ENCODE data around the gene LRMDA. TPM values are rescaled to one million over a fixed set of nuclear protein-coding genes. Genes with fewer than 3 reads are reported as not detected.

The LRMDA gene
- total RNA-seq, 1 experiment from 2014 or later = not detected

GRCh38 chr10:75546004-75546403, 114.6 kb downstream of the LRMDA start:
- BruUV-seq (replicated peaks) = no TSS peak
- Histone ChIP-seq H3K4me3 (ENCODE audit: low read depth, low read length, poor library complexity, severe bottlenecking) (no peak overlapping the region), H3K9me3 (ENCODE audit: low read depth, low read length, poor library complexity, severe bottlenecking) (no peaks in the 10 kb centered on the region), H3K4me1 (ENCODE audit: insufficient read depth, low read length, poor library complexity, severe bottlenecking) (no peaks in the 10 kb centered on the region), H3K27ac (ENCODE audit: low read depth, low read length, poor library complexity, severe bottlenecking) (no peak overlapping the region), H3K36me3 (ENCODE audit: insufficient read depth, low read length, poor library complexity, severe bottlenecking) (no peaks in the 10 kb centered on the region), H3K27me3 (replicated peaks; ENCODE audit: insufficient read depth, low read depth, low read length, poor library complexity) (peaks cover 41% of the 10 kb centered on the region)
- intact Hi-C loops (cut with micrococcal nuclease; ENCODE audit: unreplicated experiment) = no loop called here
- ChIA-PET POLR2A (ENCODE audit: low non-redundant PET) (no interaction called here), CTCF (no interaction called here)
- no peak for TF ChIP-seq EZH2 (IDR thresholded peaks at IDR 0.05; ENCODE audit: borderline replicate concordance, low read depth, low read length, poor library complexity, severe bottlenecking)
- TF ChIP-seq, protein P1, sequence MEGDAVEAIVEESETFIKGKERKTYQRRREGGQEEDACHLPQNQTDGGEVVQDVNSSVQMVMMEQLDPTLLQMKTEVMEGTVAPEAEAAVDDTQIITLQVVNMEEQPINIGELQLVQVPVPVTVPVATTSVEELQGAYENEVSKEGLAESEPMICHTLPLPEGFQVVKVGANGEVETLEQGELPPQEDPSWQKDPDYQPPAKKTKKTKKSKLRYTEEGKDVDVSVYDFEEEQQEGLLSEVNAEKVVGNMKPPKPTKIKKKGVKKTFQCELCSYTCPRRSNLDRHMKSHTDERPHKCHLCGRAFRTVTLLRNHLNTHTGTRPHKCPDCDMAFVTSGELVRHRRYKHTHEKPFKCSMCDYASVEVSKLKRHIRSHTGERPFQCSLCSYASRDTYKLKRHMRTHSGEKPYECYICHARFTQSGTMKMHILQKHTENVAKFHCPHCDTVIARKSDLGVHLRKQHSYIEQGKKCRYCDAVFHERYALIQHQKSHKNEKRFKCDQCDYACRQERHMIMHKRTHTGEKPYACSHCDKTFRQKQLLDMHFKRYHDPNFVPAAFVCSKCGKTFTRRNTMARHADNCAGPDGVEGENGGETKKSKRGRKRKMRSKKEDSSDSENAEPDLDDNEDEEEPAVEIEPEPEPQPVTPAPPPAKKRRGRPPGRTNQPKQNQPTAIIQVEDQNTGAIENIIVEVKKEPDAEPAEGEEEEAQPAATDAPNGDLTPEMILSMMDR (conservative IDR thresholded peaks at IDR 0.05; ENCODE audit: low read depth, low read length) = no peak
- DNase-seq (ENCODE audit: low spot score) = no peak

DNA sequence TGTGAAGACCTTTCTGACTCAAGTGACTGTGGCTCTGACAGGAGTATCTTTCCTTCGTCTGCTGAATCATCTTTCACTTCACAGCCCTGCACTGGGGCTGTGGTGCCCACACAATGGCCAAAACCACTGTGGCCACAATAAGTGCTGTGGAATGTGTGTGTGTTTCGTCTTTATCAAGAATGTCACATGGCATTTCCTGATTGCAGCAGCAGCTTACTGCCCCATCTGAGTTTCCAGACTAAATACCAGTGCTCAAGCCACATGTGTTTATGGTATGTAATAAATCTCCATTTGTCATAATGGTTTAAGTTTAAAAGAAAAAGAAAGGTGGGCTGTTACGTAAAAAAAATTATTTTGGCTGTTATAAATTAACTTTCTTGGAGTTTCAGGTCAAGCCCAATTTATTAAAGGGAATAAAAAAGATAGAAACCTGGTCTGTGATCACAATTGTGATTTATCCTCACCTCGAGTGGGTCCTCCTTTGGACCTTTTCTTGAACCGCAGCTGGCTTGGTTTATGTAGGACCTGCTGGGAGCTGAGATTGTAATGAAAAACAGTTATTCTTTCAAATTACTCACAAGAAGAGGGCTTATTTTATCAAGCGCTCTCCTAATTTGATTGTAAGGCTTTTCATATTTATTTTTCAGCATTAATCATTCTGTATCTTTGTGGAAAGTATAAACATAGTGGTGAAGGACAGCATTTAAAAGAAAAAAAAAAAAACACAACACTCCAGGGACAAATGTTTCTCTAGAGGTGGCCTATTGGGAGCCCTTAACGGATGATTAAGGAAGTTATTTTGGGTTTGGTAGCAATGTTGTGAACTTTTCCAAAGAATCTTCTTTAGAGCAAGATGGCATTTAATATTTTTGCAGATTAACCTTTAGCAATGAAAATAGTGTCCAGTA, 116.2 kb downstream of the LRMDA start:
- POLR2A ChIA-PET (ENCODE audit: low non-redundant PET) = no interaction called here
- H3K4me1 ChIP-seq (ENCODE audit: insufficient read depth, low read length, poor library complexity, severe bottlenecking) = no peaks in the 10 kb centered on the region
- peaks cover 25% of the 10 kb centered on the region for H3K27me3 ChIP-seq (replicated peaks; ENCODE audit: insufficient read depth, low read depth, low read length, poor library complexity)
- DNase-seq (ENCODE audit: low spot score) = no peak
- TF ChIP-seq EZH2 (IDR thresholded peaks at IDR 0.05; ENCODE audit: borderline replicate concordance, low read depth, low read length, poor library complexity, severe bottlenecking) = no peak
- TF ChIP-seq, protein P1 (conservative IDR thresholded peaks at IDR 0.05; ENCODE audit: low read depth, low read length) = no peak
- BruUV-seq (replicated peaks) = no TSS peak
- no peaks in the 10 kb centered on the region for H3K36me3 ChIP-seq (ENCODE audit: insufficient read depth, low read length, poor library complexity, severe bottlenecking)
- intact Hi-C loops (cut with micrococcal nuclease; ENCODE audit: unreplicated experiment) = no loop called here
- no peaks in the 10 kb centered on the region for H3K9me3 ChIP-seq (ENCODE audit: low read depth, low read length, poor library complexity, severe bottlenecking)
- no peak overlapping the region for H3K27ac ChIP-seq (ENCODE audit: low read depth, low read length, poor library complexity, severe bottlenecking)
- H3K4me3 ChIP-seq (ENCODE audit: low read depth, low read length, poor library complexity, severe bottlenecking) = no peak overlapping the region
- CTCF ChIA-PET = no interaction called here

GRCh38 chr10:75548356-75548755, 116.9 kb downstream of the LRMDA start:
- intact Hi-C loops (cut with micrococcal nuclease; ENCODE audit: unreplicated experiment) = no loop called here
- no peak overlapping the region for H3K27ac ChIP-seq (ENCODE audit: low read depth, low read length, poor library complexity, severe bottlenecking)
- H3K4me1 ChIP-seq (ENCODE audit: insufficient read depth, low read length, poor library complexity, severe bottlenecking) = no peaks in the 10 kb centered on the region
- H3K4me3 ChIP-seq (ENCODE audit: low read depth, low read length, poor library complexity, severe bottlenecking) = no peak overlapping the region
- POLR2A ChIA-PET (ENCODE audit: low non-redundant PET) = no interaction called here
- no peak for TF ChIP-seq EZH2 (IDR thresholded peaks at IDR 0.05; ENCODE audit: borderline replicate concordance, low read depth, low read length, poor library complexity, severe bottlenecking)
- TF ChIP-seq, protein P1 (conservative IDR thresholded peaks at IDR 0.05; ENCODE audit: low read depth, low read length) = no peak
- no peak for DNase-seq (ENCODE audit: low spot score)
- peaks cover 17% of the 10 kb centered on the region for H3K27me3 ChIP-seq (replicated peaks; ENCODE audit: insufficient read depth, low read depth, low read length, poor library complexity)
- BruUV-seq (replicated peaks) = no TSS peak
- H3K9me3 ChIP-seq (ENCODE audit: low read depth, low read length, poor library complexity, severe bottlenecking) = no peaks in the 10 kb centered on the region
- CTCF ChIA-PET = no interaction called here
- H3K36me3 ChIP-seq (ENCODE audit: insufficient read depth, low read length, poor library complexity, severe bottlenecking) = no peaks in the 10 kb centered on the region
